Tibial artery (tissue), 4 donors: Measurements from ENCODE around the gene AXIN1.

ENCODE experiments used
- DNase-seq, 2 donors: peaks; one replicate each; pipeline ENCODE4 v3.0.0-alpha.2; 2019
- H3K27ac ChIP-seq, 2 donors: fragments of 200-600 bp; sonication (generic) in 1 of 2; 1 replicate in 1 of 2; 2 replicates in 1 of 2; pipeline ENCODE4 v1.5.1; 2018 to 2019; ENCODE audit warnings: mild to moderate bottlenecking in 1 of 2
- H3K27me3 ChIP-seq, 2 donors: fragments of 200-600 bp; sonication (generic) in 1 of 2; one replicate each; pipeline versions ENCODE4 v1.5.1 to v1.6.0; 2016 to 2019
- H3K36me3 ChIP-seq, 3 donors: fragments of 200-600 bp; sonication (generic) in 2 of 3; one replicate each; pipeline ENCODE4 v1.5.1; 2016 to 2019; ENCODE audit warnings: mild to moderate bottlenecking in 2 of 3
- H3K4me1 ChIP-seq, 4 donors: fragments of 200-600 bp; sonication (generic) in 2 of 4; 1 replicate in 3 of 4; 2 replicates in 1 of 4; pipeline ENCODE4 v1.5.1; 2016 to 2019
- H3K4me3 ChIP-seq, 2 donors: fragments of 200-600 bp; sonication (generic) in 1 of 2; 1 replicate in 1 of 2; 2 replicates in 1 of 2; pipeline ENCODE4 v1.5.1; 2018 to 2019; ENCODE audit warnings: mild to moderate bottlenecking in 2 of 2
- H3K9me3 ChIP-seq, 3 donors: fragments of 200-600 bp; sonication (generic) in 1 of 3; one replicate each; pipeline ENCODE4 v1.5.1; 2016 to 2019
- intact Hi-C: fragments of 100-400 bp; cut with DNase I; formaldehyde crosslinking; loops from one replicate; pipeline ENCODE4 v1.15.0; 2023; ENCODE audit warnings: low total_unique reads
- TF ChIP-seq, protein P1 (sequence below), 2 experiments: fragments of 200-600 bp in 1 of 2; fragments of 450-650 bp in 1 of 2; IDR thresholded peaks; one replicate each; pipeline ENCODE4 v1.5.1; 2017 to 2019; ENCODE audit warnings: antibody characterized with exemption in 2 of 2, mild to moderate bottlenecking in 1 of 2, moderate library complexity in 1 of 2

AXIN1 gene

DNA sequence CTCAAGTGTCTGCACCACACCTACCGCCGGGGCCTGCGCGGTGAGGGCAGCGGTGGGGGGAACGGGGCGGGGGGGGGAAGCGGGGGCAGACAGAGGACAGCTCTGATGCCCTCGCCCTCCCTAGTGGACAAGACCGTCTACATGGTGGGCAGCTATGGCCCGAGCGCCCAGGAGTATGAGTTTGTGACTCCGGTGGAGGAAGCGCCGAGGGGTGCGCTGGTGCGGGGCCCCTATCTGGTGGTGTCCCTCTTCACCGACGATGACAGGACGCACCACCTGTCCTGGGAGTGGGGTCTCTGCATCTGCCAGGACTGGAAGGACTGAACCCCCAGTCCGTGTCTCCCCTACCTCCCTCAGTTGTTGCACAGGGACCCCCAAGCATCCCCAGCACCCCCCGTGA lies 70.0 kb downstream of the AXIN1 start:
- H3K27ac ChIP-seq: no peak overlapping the region

DNA sequence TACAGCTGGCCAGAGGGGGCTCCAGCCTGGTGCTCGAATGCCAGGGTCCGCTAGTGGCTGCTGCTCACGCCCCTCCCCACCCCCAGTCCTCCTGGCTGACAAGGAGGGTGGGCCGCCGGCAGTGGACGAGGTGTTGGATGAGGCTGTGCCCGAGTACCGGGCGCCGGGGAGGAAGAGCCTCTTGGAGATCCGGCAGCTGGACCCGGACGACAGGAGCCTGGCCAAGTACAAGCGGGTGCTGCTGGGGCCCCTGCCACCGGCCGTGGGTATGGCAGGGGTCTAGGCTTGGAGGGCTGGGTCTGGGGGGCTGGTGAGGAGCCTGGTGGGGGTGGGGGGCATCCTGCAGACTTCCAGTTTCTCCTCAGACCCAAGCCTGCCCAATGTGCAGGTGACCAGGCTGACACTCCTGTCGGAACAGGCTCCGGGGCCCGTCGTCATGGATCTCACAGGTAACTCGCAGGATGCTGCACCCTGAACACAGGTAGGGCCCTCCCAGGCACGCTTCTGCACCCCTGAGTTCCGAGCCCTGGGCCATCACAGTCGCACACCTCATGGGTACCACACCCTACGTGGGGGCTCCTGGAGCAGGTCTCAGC lies 70.8 kb downstream of the AXIN1 start:
- Histone ChIP-seq H3K4me1 (peaks cover 0 to 16% (median 11%) of the 10 kb centered on the region in 4 donors), H3K9me3 (no peaks in the 10 kb centered on the region), H3K4me3 (no peak overlapping the region), H3K27ac (no peak overlapping the region), H3K36me3 (peaks cover 0 to 13% (median 4%) of the 10 kb centered on the region in 3 donors), H3K27me3 (peaks cover 0 to 42% of the 10 kb centered on the region in 2 donors)
- intact Hi-C loops: no loop called here
- no peak for DNase-seq
- TF ChIP-seq, protein P1, sequence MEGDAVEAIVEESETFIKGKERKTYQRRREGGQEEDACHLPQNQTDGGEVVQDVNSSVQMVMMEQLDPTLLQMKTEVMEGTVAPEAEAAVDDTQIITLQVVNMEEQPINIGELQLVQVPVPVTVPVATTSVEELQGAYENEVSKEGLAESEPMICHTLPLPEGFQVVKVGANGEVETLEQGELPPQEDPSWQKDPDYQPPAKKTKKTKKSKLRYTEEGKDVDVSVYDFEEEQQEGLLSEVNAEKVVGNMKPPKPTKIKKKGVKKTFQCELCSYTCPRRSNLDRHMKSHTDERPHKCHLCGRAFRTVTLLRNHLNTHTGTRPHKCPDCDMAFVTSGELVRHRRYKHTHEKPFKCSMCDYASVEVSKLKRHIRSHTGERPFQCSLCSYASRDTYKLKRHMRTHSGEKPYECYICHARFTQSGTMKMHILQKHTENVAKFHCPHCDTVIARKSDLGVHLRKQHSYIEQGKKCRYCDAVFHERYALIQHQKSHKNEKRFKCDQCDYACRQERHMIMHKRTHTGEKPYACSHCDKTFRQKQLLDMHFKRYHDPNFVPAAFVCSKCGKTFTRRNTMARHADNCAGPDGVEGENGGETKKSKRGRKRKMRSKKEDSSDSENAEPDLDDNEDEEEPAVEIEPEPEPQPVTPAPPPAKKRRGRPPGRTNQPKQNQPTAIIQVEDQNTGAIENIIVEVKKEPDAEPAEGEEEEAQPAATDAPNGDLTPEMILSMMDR (IDR thresholded peaks at IDR 0.05): no peak

More for the DNA sequence above, 70.0 kb downstream of the AXIN1 start:
- H3K9me3 ChIP-seq: no peaks in the 10 kb centered on the region
- H3K36me3 ChIP-seq: peaks cover 3 to 20% (median 11%) of the 10 kb centered on the region in 3 donors
- no peak overlapping the region for H3K4me3 ChIP-seq
- peaks cover 0 to 16% (median 11%) of the 10 kb centered on the region in 4 donors for H3K4me1 ChIP-seq
- DNase-seq: no peak
- peaks cover 0 to 42% of the 10 kb centered on the region in 2 donors for H3K27me3 ChIP-seq
- intact Hi-C loops: no loop called here
- TF ChIP-seq, protein P1 (IDR thresholded peaks at IDR 0.05): no peak

DNA sequence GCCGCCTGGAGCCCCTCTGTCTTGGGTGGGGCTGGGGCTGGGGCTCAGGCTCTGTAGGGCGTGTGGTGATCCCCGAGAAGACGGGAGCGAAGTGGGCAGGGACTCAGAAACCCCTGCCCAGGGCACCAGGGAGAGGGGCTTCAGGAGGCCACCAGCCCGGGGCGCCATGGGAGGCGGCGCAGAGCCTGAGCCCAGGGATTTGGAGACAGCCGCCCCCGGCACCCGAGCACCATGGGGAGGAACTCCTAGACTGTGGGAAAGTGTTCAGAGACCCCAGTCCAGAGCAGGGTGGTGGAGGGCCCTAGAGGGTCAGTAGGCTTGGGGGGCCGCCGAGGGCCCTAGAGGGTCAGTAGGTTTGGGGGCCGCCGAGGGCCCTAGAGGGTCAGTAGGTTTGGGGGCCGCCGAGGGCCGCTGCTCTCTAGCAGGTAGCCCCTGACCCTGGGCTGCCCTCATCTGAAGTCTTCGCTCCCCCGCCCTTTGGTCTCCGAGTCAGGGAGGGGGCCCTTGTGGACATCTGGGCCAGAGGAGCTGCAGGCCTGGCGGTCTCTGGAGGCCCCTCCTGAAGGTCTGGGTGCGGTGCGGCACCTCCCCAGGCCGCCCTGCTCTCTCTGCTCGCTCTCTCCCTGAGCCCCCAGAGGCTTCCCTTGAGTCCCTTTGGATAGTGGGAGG lies 71.4 kb downstream of the AXIN1 start:
- Histone ChIP-seq H3K36me3 (peaks cover 0 to 7% (median 0%) of the 10 kb centered on the region in 3 donors), H3K27me3 (peaks cover 0 to 48% of the 10 kb centered on the region in 2 donors), H3K4me3 (peak overlapping the region; percentile 12 to 45), H3K9me3 (no peaks in the 10 kb centered on the region), H3K27ac (no peak overlapping the region), H3K4me1 (peaks cover 0 to 19% (median 12%) of the 10 kb centered on the region in 4 donors)
- intact Hi-C loops: no loop called here
- no peak for DNase-seq
- TF ChIP-seq, protein P1 (IDR thresholded peaks at IDR 0.05): no peak

DNA sequence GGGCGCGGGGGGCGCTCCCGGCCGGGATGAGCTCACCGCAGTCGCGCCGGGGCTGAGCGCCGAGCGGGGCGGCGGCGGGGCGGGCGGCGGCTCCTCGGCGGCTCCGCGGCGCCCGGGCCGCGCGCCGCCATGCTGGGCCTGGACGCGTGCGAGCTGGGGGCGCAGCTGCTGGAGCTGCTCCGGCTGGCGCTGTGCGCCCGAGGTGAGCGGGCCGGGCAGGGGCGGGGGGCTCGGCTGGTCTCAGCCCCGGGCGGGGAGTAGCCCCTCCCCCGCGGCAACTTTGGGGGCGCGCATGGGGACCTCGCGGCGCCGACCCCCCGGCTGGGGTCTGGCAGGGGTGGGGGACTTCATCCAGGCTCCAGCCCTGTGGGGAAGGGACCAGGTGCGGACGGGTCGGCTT lies 72.0 kb downstream of the AXIN1 start, which contains the start of gene ARHGDIG:
Gene ARHGDIG (plus strand): TSS at position 40 of the 400 bp plus-strand sequence. CDS start 90 bp downstream, at position 130.
- intact Hi-C loops: no loop called here
- Histone ChIP-seq H3K4me3 (peak within 1 kb of the TSS; percentile 12 to 45), H3K36me3 (peaks cover 0 to 7% (median 0%) of the 10 kb centered on the region in 3 donors), H3K27ac (no peak within 1 kb of the TSS), H3K9me3 (no peaks in the 10 kb centered on the region), H3K27me3 (peaks cover 0 to 53% of the 10 kb centered on the region in 2 donors), H3K4me1 (peaks cover 0 to 24% (median 16%) of the 10 kb centered on the region in 4 donors)
- TF ChIP-seq, protein P1 (IDR thresholded peaks at IDR 0.05): no peak
- DNase-seq: no peak

DNA sequence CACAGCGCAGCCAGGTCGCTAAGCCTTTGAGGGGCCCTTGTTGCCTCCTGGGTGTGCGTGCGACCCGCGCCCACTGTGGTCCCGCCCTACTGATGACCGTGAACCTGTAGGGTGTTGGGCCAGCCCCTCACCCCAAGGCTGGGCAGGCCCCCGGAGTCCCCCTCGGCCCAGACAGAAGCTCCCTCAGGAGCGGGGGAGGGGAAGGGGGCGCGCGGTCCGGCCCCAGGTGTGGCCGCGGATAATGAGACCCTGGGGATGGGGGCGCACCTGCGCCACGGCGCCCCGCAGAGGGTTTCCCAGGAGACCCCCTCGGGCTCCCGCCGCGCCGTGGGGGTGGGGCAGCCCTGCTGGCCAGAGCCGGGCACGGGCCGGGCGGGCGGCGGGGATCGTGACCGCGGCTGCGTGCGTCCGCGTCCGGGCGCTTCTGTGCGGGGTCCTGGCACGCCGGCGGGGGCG lies 72.5 kb downstream of the AXIN1 start:
- intact Hi-C loops: no loop called here
- TF ChIP-seq, protein P1 (IDR thresholded peaks at IDR 0.05): no peak
- H3K9me3 ChIP-seq: no peaks in the 10 kb centered on the region
- peak overlapping the region in 1 of 2 donors; percentile 1 for H3K4me3 ChIP-seq
- H3K36me3 ChIP-seq: peaks cover 0 to 7% (median 0%) of the 10 kb centered on the region in 3 donors
- H3K27ac ChIP-seq: no peak overlapping the region
- DNase-seq: no peak
- peaks cover 0 to 29% (median 20%) of the 10 kb centered on the region in 4 donors for H3K4me1 ChIP-seq
- H3K27me3 ChIP-seq: peaks cover 0 to 58% of the 10 kb centered on the region in 2 donors
